Loucy (cell line): ENCODE data around the gene MAB21L4.

ENCODE experiments used
- H2AFZ ChIP-seq: fragments of 200-600 bp; sonication (generic); 2 replicates; pipeline ENCODE4 v1.6.0; 2016; ENCODE audit warnings: antibody characterized with exemption, mild to moderate bottlenecking, low read length, moderate library complexity
- H3F3A ChIP-seq: fragments of 200-600 bp; 2 replicates; pipeline ENCODE4 v1.6.0; 2016; ENCODE audit warnings: antibody characterized with exemption, low read depth, mild to moderate bottlenecking
- H3K27me3 ChIP-seq: fragments of 200-600 bp; sonication (generic); 2 replicates; pipeline ENCODE4 v1.6.1; 2014; ENCODE audit warnings: low read length, mild to moderate bottlenecking; ENCODE audit not compliant: insufficient read depth, poor library complexity, severe bottlenecking
- H3K36me3 ChIP-seq: fragments of 200-600 bp; sonication (generic); 2 replicates; pipeline ENCODE4 v1.6.1; 2016; ENCODE audit warnings: low read length; ENCODE audit not compliant: insufficient read depth
- H3K4me1 ChIP-seq: fragments of 200-600 bp; sonication (generic); 2 replicates; pipeline ENCODE4 v1.5.1; 2014; ENCODE audit warnings: low read length, mild to moderate bottlenecking; ENCODE audit not compliant: insufficient read depth, poor library complexity, severe bottlenecking
- H3K4me2 ChIP-seq: fragments of 200-600 bp; sonication (generic); 2 replicates; pipeline ENCODE4 v1.6.0; 2014; ENCODE audit warnings: antibody characterized with exemption, low read length, low read depth, mild to moderate bottlenecking; ENCODE audit not compliant: poor library complexity, severe bottlenecking
- H3K4me3 ChIP-seq: fragments of 200-600 bp; sonication (generic); 2 replicates; pipeline ENCODE4 v1.5.1; 2014; ENCODE audit warnings: low read length, mild to moderate bottlenecking, mixed read lengths; ENCODE audit not compliant: poor library complexity, severe bottlenecking
- H3K79me2 ChIP-seq: fragments of 200-600 bp; sonication (generic); 2 replicates; pipeline ENCODE4 v1.6.1; 2014; ENCODE audit warnings: low read length; ENCODE audit not compliant: insufficient read depth
- H3K9ac ChIP-seq: fragments of 200-600 bp; sonication (generic); 2 replicates; pipeline ENCODE4 v1.6.0; 2014; ENCODE audit warnings: mild to moderate bottlenecking, low read depth, low read length, moderate library complexity; ENCODE audit not compliant: poor library complexity, severe bottlenecking
- H3K9me2 ChIP-seq: fragments of 200-600 bp; sonication (generic); replicated peaks from 2 replicates; pipeline ENCODE4 v1.6.1; 2016; ENCODE audit warnings: low read depth, low read length, mixed read lengths
- H3K9me3 ChIP-seq: fragments of 200-600 bp; sonication (generic); 2 replicates; pipeline ENCODE4 v1.6.1; 2014; ENCODE audit warnings: mild to moderate bottlenecking, antibody characterized with exemption, low read length, low read depth; ENCODE audit not compliant: insufficient read depth
- H4K20me1 ChIP-seq: fragments of 200-600 bp; sonication (generic); 2 replicates; pipeline ENCODE4 v1.6.0; 2014; ENCODE audit warnings: antibody characterized with exemption, low read length, mild to moderate bottlenecking; ENCODE audit not compliant: insufficient read depth, poor library complexity, severe bottlenecking
- CTCF ChIP-seq: fragments of 200-600 bp; sonication (generic); conservative IDR thresholded peaks from 2 replicates; pipeline ENCODE4 v1.5.1; 2014; ENCODE audit warnings: mild to moderate bottlenecking, antibody characterized with exemption, low read length
- EZH2phosphoT487 ChIP-seq: fragments of 200-600 bp; IDR thresholded peaks from 2 replicates; pipeline ENCODE4 v1.6.1; 2018; ENCODE audit warnings: antibody characterized with exemption, mild to moderate bottlenecking, moderate library complexity, borderline replicate concordance

Gene MAB21L4

DNA sequence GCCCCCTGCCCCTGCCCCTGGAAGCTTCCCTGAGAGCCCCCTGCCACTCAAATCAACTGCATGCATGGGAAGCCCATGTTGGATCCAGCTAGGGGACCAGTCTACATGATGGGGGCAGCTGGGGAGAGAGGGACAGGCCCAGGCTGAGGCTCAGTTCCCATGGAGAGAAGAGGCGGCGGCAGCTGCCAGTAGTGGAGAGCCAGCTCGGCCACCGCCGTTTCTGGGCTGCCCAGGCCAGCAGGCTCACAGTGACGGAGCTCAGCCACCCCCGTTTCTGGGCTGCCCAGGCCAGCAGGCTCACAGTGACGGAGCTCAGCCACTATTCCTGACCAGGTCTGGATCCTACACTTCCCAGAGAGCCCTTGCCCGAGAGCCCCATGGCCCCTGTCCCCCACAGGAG lies 3.6 kb downstream of the MAB21L4 start:
- no peak overlapping the region for H3K4me2 ChIP-seq
- no peaks in the 10 kb centered on the region for H3K4me1 ChIP-seq
- H3K79me2 ChIP-seq = no peaks in the 10 kb centered on the region
- no peak overlapping the region for H2AFZ ChIP-seq
- no peaks in the 10 kb centered on the region for H3F3A ChIP-seq
- H3K27me3 ChIP-seq = no peaks in the 10 kb centered on the region
- no peak for TF ChIP-seq EZH2phosphoT487
- no peak for TF ChIP-seq CTCF
- no peak overlapping the region for H3K4me3 ChIP-seq
- H3K9me3 ChIP-seq = peaks cover 6% of the 10 kb centered on the region; the same call in 1 of the 2 replicates
- no peaks in the 10 kb centered on the region for H3K9me2 ChIP-seq
- no peak overlapping the region for H3K9ac ChIP-seq
- no peaks in the 10 kb centered on the region for H3K36me3 ChIP-seq
- no peaks in the 10 kb centered on the region for H4K20me1 ChIP-seq

DNA sequence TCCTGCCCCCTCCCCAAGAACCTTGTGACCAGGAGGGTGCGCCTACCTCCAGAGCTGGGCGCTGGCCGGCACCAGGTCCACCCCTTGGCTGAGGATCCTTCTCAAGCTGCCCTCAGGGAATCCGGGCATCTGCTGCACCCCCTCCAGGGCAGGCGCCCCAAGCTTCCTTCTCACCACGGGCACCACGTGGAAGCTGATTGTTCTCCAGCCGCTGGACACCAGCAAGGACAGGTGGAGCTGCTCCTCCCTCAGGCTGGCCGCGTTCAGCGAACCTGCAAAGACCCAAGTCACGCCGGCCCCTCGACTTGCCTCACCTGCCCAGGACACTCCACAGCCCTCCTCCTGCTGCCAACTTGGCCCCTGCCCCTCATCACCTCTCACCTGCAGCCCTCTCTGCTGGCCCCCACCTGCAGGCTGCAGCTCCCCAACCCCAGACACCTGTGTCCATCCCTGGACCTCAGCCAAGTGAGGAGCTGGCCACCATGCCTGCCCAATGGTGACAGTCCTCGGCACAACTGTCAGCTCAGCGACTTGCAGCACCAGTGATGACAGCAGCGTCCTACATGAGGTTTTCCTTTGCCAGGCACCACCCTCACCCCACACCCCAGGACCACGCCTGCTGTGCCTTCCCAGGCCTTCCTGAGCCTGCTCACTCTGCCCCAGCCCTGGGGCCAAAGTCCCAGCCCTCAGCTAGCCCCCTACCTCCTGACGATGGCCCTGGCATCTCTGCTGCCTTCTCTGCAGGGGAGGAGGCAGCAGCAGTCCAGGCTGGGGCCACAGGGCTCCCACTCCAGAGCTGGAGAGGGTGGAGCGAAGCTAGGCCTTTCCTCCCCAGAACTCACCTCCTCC lies 4.2 kb downstream of the MAB21L4 start:
- Histone ChIP-seq H3K4me3 (no peak overlapping the region), H3K9me3 (peaks cover 6% of the 10 kb centered on the region; the same call in 1 of the 2 replicates), H3K9ac (no peak overlapping the region), H4K20me1 (no peaks in the 10 kb centered on the region), H3K79me2 (no peaks in the 10 kb centered on the region), H3K27me3 (no peaks in the 10 kb centered on the region), H3K36me3 (no peaks in the 10 kb centered on the region), H3K4me2 (no peak overlapping the region), H3K4me1 (no peaks in the 10 kb centered on the region), H2AFZ (no peak overlapping the region), H3F3A (no peaks in the 10 kb centered on the region), H3K9me2 (no peaks in the 10 kb centered on the region)
- TF ChIP-seq EZH2phosphoT487 (no peak), CTCF (no peak)

DNA sequence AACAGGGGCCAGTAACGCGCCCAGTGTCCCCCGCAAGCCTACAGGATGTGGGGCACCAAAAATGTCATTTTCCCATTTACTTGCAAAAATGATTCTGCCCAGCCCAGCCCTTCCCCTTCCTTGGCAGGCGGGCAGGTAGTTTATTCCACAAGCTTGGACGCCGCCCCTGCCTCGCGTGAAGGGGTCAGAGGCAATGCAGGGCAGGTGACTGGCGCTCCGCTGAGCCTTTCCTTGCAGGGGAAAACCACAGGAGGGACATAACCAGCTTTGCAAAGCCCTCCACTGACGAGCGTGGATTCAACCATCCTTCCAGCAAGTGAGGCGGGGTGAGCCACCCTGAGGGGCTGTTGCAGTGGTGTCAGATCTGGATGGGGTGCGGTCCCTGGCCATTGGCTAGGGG lies 5.3 kb downstream of the MAB21L4 start:
- H3K79me2 ChIP-seq = no peaks in the 10 kb centered on the region
- H3K4me3 ChIP-seq = no peak overlapping the region
- H3F3A ChIP-seq = no peaks in the 10 kb centered on the region
- no peak overlapping the region for H2AFZ ChIP-seq
- no peaks in the 10 kb centered on the region for H4K20me1 ChIP-seq
- peaks cover 6% of the 10 kb centered on the region; the same call in 1 of the 2 replicates for H3K9me3 ChIP-seq
- H3K36me3 ChIP-seq = no peaks in the 10 kb centered on the region
- TF ChIP-seq EZH2phosphoT487 (no peak), CTCF (no peak)
- H3K9ac ChIP-seq = no peak overlapping the region
- no peaks in the 10 kb centered on the region for H3K9me2 ChIP-seq
- H3K4me2 ChIP-seq = no peak overlapping the region
- H3K4me1 ChIP-seq = no peaks in the 10 kb centered on the region
- H3K27me3 ChIP-seq = no peaks in the 10 kb centered on the region
